Mucosa of rectum (tissue), 2 donors: ENCODE measurements around the gene CNTNAP5.

Experiments used
- H3K27ac ChIP-seq, 2 donors: one replicate each; pipeline ENCODE4 v1.7.0; 2013; ENCODE audit warnings: inconsistent platforms in 2 of 2, low read depth in 2 of 2, low read length in 2 of 2
- H3K27me3 ChIP-seq, 2 donors: one replicate each; pipeline ENCODE4 v1.7.0; 2013; ENCODE audit warnings: low read length in 2 of 2; ENCODE audit not compliant: control insufficient read depth in 2 of 2, insufficient read depth in 2 of 2
- H3K36me3 ChIP-seq, 2 donors: one replicate each; pipeline ENCODE4 v1.7.0; 2013; ENCODE audit warnings: low read length in 2 of 2; ENCODE audit not compliant: control insufficient read depth in 2 of 2, insufficient read depth in 2 of 2
- H3K4me1 ChIP-seq, 2 donors: one replicate each; pipeline ENCODE4 v1.7.0; 2013; ENCODE audit warnings: low read length in 2 of 2, mild to moderate bottlenecking in 1 of 2; ENCODE audit not compliant: control insufficient read depth in 2 of 2, insufficient read depth in 2 of 2
- H3K4me3 ChIP-seq, 2 donors: one replicate each; pipeline ENCODE4 v1.7.0; 2013; ENCODE audit warnings: low read length in 2 of 2
- H3K9ac ChIP-seq, 2 donors: one replicate each; pipeline ENCODE4 v1.7.0; 2013; ENCODE audit warnings: low read length in 2 of 2, low read depth in 1 of 2, mild to moderate bottlenecking in 1 of 2
- H3K9me3 ChIP-seq, 2 donors: one replicate each; pipeline ENCODE4 v1.7.0; 2013; ENCODE audit warnings: low read length in 2 of 2; ENCODE audit not compliant: control insufficient read depth in 2 of 2
- donor health status: healthy.
- donor health status: Normal muscosa, but diverticular disease.

CNTNAP5 gene

GRCh38 chr2:124524155-124524915 lies 499.2 kb downstream of the CNTNAP5 start:
- H3K4me1 ChIP-seq = no peaks in the 10 kb centered on the region
- H3K27me3 ChIP-seq = no peaks in the 10 kb centered on the region
- no peak overlapping the region for H3K9ac ChIP-seq
- no peaks in the 10 kb centered on the region for H3K9me3 ChIP-seq
- H3K4me3 ChIP-seq = no peak overlapping the region
- H3K36me3 ChIP-seq = no peaks in the 10 kb centered on the region
- H3K27ac ChIP-seq = no peak overlapping the region

- Histone ChIP-seq H3K9me3 (no peaks in the 10 kb centered on the region), H3K36me3 (no peaks in the 10 kb centered on the region), H3K27ac (no peak overlapping the region), H3K4me1 (no peaks in the 10 kb centered on the region), H3K4me3 (no peak overlapping the region), H3K27me3 (no peaks in the 10 kb centered on the region), H3K9ac (no peak overlapping the region)
Observed at GRCh38 chr2:124526221-124526620, 501.1 kb downstream of the CNTNAP5 start.

- no peaks in the 10 kb centered on the region for H3K4me1 ChIP-seq
- H3K4me3 ChIP-seq = no peak overlapping the region
- no peaks in the 10 kb centered on the region for H3K36me3 ChIP-seq
- H3K27ac ChIP-seq = no peak overlapping the region
- H3K27me3 ChIP-seq = no peaks in the 10 kb centered on the region
- H3K9ac ChIP-seq = no peak overlapping the region
- H3K9me3 ChIP-seq = no peaks in the 10 kb centered on the region
Observed at GRCh38 chr2:124530203-124530602, 505.1 kb downstream of the CNTNAP5 start.

GRCh38 chr2:124533226-124533954 lies 508.3 kb downstream of the CNTNAP5 start:
- no peak overlapping the region for H3K9ac ChIP-seq
- H3K9me3 ChIP-seq = no peaks in the 10 kb centered on the region
- H3K4me1 ChIP-seq = no peaks in the 10 kb centered on the region
- H3K27me3 ChIP-seq = no peaks in the 10 kb centered on the region
- no peak overlapping the region for H3K4me3 ChIP-seq
- no peak overlapping the region for H3K27ac ChIP-seq
- no peaks in the 10 kb centered on the region for H3K36me3 ChIP-seq

GRCh38 chr2:124534028-124534427 lies 508.9 kb downstream of the CNTNAP5 start:
- Histone ChIP-seq H3K27ac (no peak overlapping the region), H3K27me3 (no peaks in the 10 kb centered on the region), H3K9me3 (no peaks in the 10 kb centered on the region), H3K36me3 (no peaks in the 10 kb centered on the region), H3K9ac (no peak overlapping the region), H3K4me1 (no peaks in the 10 kb centered on the region), H3K4me3 (no peak overlapping the region)

GRCh38 chr2:124535816-124536215 lies 510.7 kb downstream of the CNTNAP5 start:
- Histone ChIP-seq H3K27ac (no peak overlapping the region), H3K36me3 (no peaks in the 10 kb centered on the region), H3K9ac (no peak overlapping the region), H3K27me3 (no peaks in the 10 kb centered on the region), H3K9me3 (no peaks in the 10 kb centered on the region), H3K4me1 (no peaks in the 10 kb centered on the region), H3K4me3 (no peak overlapping the region)

GRCh38 chr2:124536591-124536990 lies 511.5 kb downstream of the CNTNAP5 start:
- Histone ChIP-seq H3K4me1 (no peaks in the 10 kb centered on the region), H3K36me3 (no peaks in the 10 kb centered on the region), H3K27me3 (no peaks in the 10 kb centered on the region), H3K27ac (no peak overlapping the region), H3K9ac (no peak overlapping the region), H3K9me3 (no peaks in the 10 kb centered on the region), H3K4me3 (no peak overlapping the region)

- Histone ChIP-seq H3K4me1 (no peaks in the 10 kb centered on the region), H3K9ac (no peak overlapping the region), H3K27me3 (no peaks in the 10 kb centered on the region), H3K4me3 (no peak overlapping the region), H3K9me3 (no peaks in the 10 kb centered on the region), H3K36me3 (no peaks in the 10 kb centered on the region), H3K27ac (no peak overlapping the region)
Observed at GRCh38 chr2:124538549-124538948, 513.5 kb downstream of the CNTNAP5 start.

- H3K27me3 ChIP-seq = no peaks in the 10 kb centered on the region
Observed at GRCh38 chr2:124540805-124541204, 515.7 kb downstream of the CNTNAP5 start.

GRCh38 chr2:124542932-124543640 lies 518.0 kb downstream of the CNTNAP5 start:
- H3K4me1 ChIP-seq = no peaks in the 10 kb centered on the region
- H3K9ac ChIP-seq = no peak overlapping the region
- no peak overlapping the region for H3K27ac ChIP-seq
- no peak overlapping the region for H3K4me3 ChIP-seq
- H3K27me3 ChIP-seq = no peaks in the 10 kb centered on the region
- no peaks in the 10 kb centered on the region for H3K9me3 ChIP-seq
- no peaks in the 10 kb centered on the region for H3K36me3 ChIP-seq

More at GRCh38 chr2:124540805-124541204, 515.7 kb downstream of the CNTNAP5 start:
- no peak overlapping the region for H3K27ac ChIP-seq
- no peaks in the 10 kb centered on the region for H3K4me1 ChIP-seq
- H3K36me3 ChIP-seq = no peaks in the 10 kb centered on the region
- no peak overlapping the region for H3K9ac ChIP-seq
- H3K4me3 ChIP-seq = no peak overlapping the region
- no peaks in the 10 kb centered on the region for H3K9me3 ChIP-seq
